IMR-90 (cell line): ENCODE results near the gene ZFAND6. TPM values are rescaled to one million over a fixed set of nuclear protein-coding genes. Genes with fewer than 3 reads are reported as not detected.

ENCODE experiments used
- ATAC-seq: fragments of 200-7000 bp; cut with Tn5 transposase; 2 replicates; pipeline ENCODE4 v1.9.1; 2020; ENCODE audit warnings: low read depth, mild to moderate bottlenecking, moderate library complexity
- BruUV-seq: library from RNA; stranded (reverse); fragments of 400-500 nt; replicated peaks from 2 replicates; lab custom pipeline; 2021; lab: Mats Ljungman, UMichigan
- CTCF ChIA-PET: fragments of 300-600 bp; formaldehyde crosslinking; extraction: SDS; loops from one replicate; lab custom pipeline; 2021; ENCODE audit warnings: antibody characterized with exemption; lab: Yijun Ruan, JAX
- POLR2A ChIA-PET: fragments of 300-600 bp; sonication (Branson Sonifier 250); formaldehyde crosslinking; loops from one replicate; lab custom pipeline; 2022; ENCODE audit warnings: antibody characterized with exemption; ENCODE audit not compliant: unreplicated experiment; lab: Charles Lee
- DNase-seq: peaks from one replicate; pipeline ENCODE4 v3.0.0; 2013
- H2AFZ ChIP-seq: replicated peaks from 2 replicates; pipeline ENCODE3; 2013; ENCODE audit warnings: low read length, mild to moderate bottlenecking; ENCODE audit not compliant: poor library complexity
- H2AK5ac ChIP-seq: 2 replicates; pipeline ENCODE4 v1.6.1; 2013; ENCODE audit warnings: low read depth, low read length, inconsistent platforms
- H2AK9ac ChIP-seq: replicated peaks from 2 replicates; pipeline ENCODE3; 2013; ENCODE audit warnings: mild to moderate bottlenecking, low read depth, low read length, moderate library complexity; ENCODE audit not compliant: poor library complexity
- H2BK120ac ChIP-seq: 2 replicates; pipeline ENCODE4 v1.6.1; 2013; ENCODE audit warnings: low read depth, low read length, inconsistent platforms
- H2BK15ac ChIP-seq: 3 replicates; pipeline ENCODE4 v1.6.1; 2013; ENCODE audit warnings: low read depth, low read length, inconsistent platforms
- H2BK20ac ChIP-seq: 2 replicates; pipeline ENCODE4 v1.6.1; 2013; ENCODE audit warnings: low read depth, mild to moderate bottlenecking, inconsistent platforms, low read length, moderate library complexity
- H2BK5ac ChIP-seq: 2 replicates; pipeline ENCODE4 v1.6.1; 2013; ENCODE audit warnings: mild to moderate bottlenecking, low read depth, low read length, inconsistent platforms; ENCODE audit not compliant: poor library complexity, severe bottlenecking
- H3K14ac ChIP-seq: replicated peaks from 2 replicates; pipeline ENCODE4 v1.6.1; 2013; ENCODE audit warnings: low read depth, low read length, inconsistent platforms
- H3K18ac ChIP-seq: 2 replicates; pipeline ENCODE4 v1.6.1; 2013; ENCODE audit warnings: low read depth, low read length, control low read depth
- H3K23ac ChIP-seq: 2 replicates; pipeline ENCODE4 v1.6.1; 2013; ENCODE audit warnings: low read depth, low read length, inconsistent platforms
- H3K27ac ChIP-seq: 2 replicates; pipeline ENCODE4 v1.5.1; 2013; ENCODE audit warnings: mild to moderate bottlenecking, control low read depth, low read length; ENCODE audit not compliant: insufficient read depth
- H3K27me3 ChIP-seq: 2 replicates; pipeline ENCODE4 v1.6.1; 2013; ENCODE audit warnings: low read length; ENCODE audit not compliant: control insufficient read depth, insufficient read depth
- H3K36me3 ChIP-seq: 2 replicates; pipeline ENCODE4 v1.6.1; 2013; ENCODE audit warnings: low read length, mixed read lengths; ENCODE audit not compliant: control insufficient read depth, insufficient read depth
- H3K4ac ChIP-seq: 2 replicates; pipeline ENCODE4 v1.6.1; 2013; ENCODE audit warnings: low read depth, low read length, inconsistent platforms
- H3K4me1 ChIP-seq: 2 replicates; pipeline ENCODE4 v1.6.1; 2013; ENCODE audit warnings: low read length, mixed read lengths; ENCODE audit not compliant: control insufficient read depth, insufficient read depth
- H3K4me2 ChIP-seq: 2 replicates; pipeline ENCODE4 v1.6.1; 2013; ENCODE audit warnings: low read depth, mild to moderate bottlenecking, control low read depth, low read length, moderate library complexity
- H3K4me3 ChIP-seq: 2 replicates; pipeline ENCODE4 v1.5.1; 2013; ENCODE audit warnings: low read depth, mild to moderate bottlenecking, control low read depth, low read length, moderate library complexity; ENCODE audit not compliant: insufficient read depth
- H3K56ac ChIP-seq: 2 replicates; pipeline ENCODE4 v1.6.1; 2013; ENCODE audit warnings: low read length, inconsistent platforms; ENCODE audit not compliant: insufficient read depth; ENCODE audit errors: extremely low read depth
- H3K79me1 ChIP-seq, 2 experiments: 2 replicates each; pipeline ENCODE4 v1.6.1; 2013; ENCODE audit warnings: low read length in 2 of 2, inconsistent platforms in 1 of 2, low read depth in 1 of 2
- H3K9ac ChIP-seq: 2 replicates; pipeline ENCODE4 v1.6.1; 2013; ENCODE audit warnings: low read depth, low read length, control low read depth
- H3K9me1 ChIP-seq: 2 replicates; pipeline ENCODE4 v1.6.1; 2013; ENCODE audit warnings: low read length, inconsistent platforms; ENCODE audit not compliant: insufficient read depth
- H3K9me3 ChIP-seq: 2 replicates; pipeline ENCODE4 v1.6.1; 2013; ENCODE audit warnings: low read length; ENCODE audit not compliant: control insufficient read depth, insufficient read depth
- H4K20me1 ChIP-seq: 2 replicates; pipeline ENCODE4 v1.6.1; 2013; ENCODE audit warnings: low read length, inconsistent platforms; ENCODE audit not compliant: insufficient read depth
- H4K5ac ChIP-seq: 2 replicates; pipeline ENCODE4 v1.6.1; 2013; ENCODE audit warnings: mild to moderate bottlenecking, low read depth, low read length, control low read depth
- H4K8ac ChIP-seq, 2 experiments: 2 replicates each; pipeline ENCODE4 v1.6.1; 2013; ENCODE audit warnings: low read depth in 2 of 2, low read length in 2 of 2, control low read depth in 1 of 2, inconsistent platforms in 1 of 2
- H4K91ac ChIP-seq: 2 replicates; pipeline ENCODE4 v1.6.1; 2013; ENCODE audit warnings: low read depth, low read length, inconsistent platforms; ENCODE audit not compliant: insufficient read depth
- BHLHE40 ChIP-seq: fragments of 150-350 bp; IDR thresholded peaks from 2 replicates; pipeline ENCODE4 v1.6.1; 2016; ENCODE audit warnings: mild to moderate bottlenecking, low read depth, low read length
- FOS ChIP-seq: fragments of 150-350 bp; IDR thresholded peaks from 2 replicates; pipeline ENCODE4 v1.6.1; 2016; ENCODE audit warnings: low read depth, low read length
- MXI1 ChIP-seq: IDR thresholded peaks from 2 replicates; pipeline ENCODE4 v1.6.1; 2012; ENCODE audit warnings: low read depth, mild to moderate bottlenecking, low read length, moderate library complexity, borderline replicate concordance
- NFE2L2 ChIP-seq: fragments of 150-350 bp; IDR thresholded peaks from 2 replicates; pipeline ENCODE4 v1.6.1; 2016; ENCODE audit warnings: low read depth, mild to moderate bottlenecking, low read length
- SMC3 ChIP-seq: fragments of 150-350 bp; IDR thresholded peaks from 2 replicates; pipeline ENCODE4 v1.6.1; 2016; ENCODE audit warnings: low read depth, mild to moderate bottlenecking, antibody characterized with exemption, low read length, moderate library complexity
- WGBS, 2 experiments: methylation state at CpG; one replicate each; pipeline versions ENCODE4 v1.1.5 to v1.1.7; 2013; ENCODE audit warnings: missing lambda C conversion rate in 2 of 2; ENCODE audit not compliant: insufficient read length in 1 of 2; ENCODE audit errors: extremely low coverage in 2 of 2; 5-methylcytosine and 5-hydroxymethylcytosine counted together
- dilution Hi-C: fragments of 300-500 bp; cut with HindIII; formaldehyde crosslinking; loops from one replicate; pipeline ENCODE4 v1.14.3; 2018; ENCODE audit warnings: low sequenced_read_pairs; ENCODE audit not compliant: unreplicated experiment
- in situ Hi-C: fragments of 300-500 bp; cut with MboI; formaldehyde crosslinking; loops from 3 replicates; pipeline ENCODE4 v1.14.3; 2019; ENCODE audit warnings: low sequenced_read_pairs, inconsistent platforms, mixed read lengths
- intact Hi-C: fragments of 100-400 bp; cut with micrococcal nuclease; formaldehyde crosslinking; loops from 2 replicates; pipeline ENCODE4 v1.10.0; 2022
- polyA plus RNA-seq, 3 experiments: library from polyadenylated mRNA; depleted of rRNA; stranded (reverse); fragments of >200 nt; gene quantifications; 2 replicates each; pipeline ENCODE4 v1.2.3, GENCODE V29; 2012; ENCODE audit warnings: low replicate concordance in 1 of 3
- total RNA-seq: library from RNA; depleted of rRNA; stranded (reverse); fragments of >200 nt; gene quantifications from 2 replicates; pipeline ENCODE4 v1.2.3, GENCODE V29; 2012
- TF ChIP-seq, protein P1 (sequence below): fragments of 150-350 bp; IDR thresholded peaks from 2 replicates; pipeline ENCODE4 v1.6.1; 2017; ENCODE audit warnings: mild to moderate bottlenecking, antibody characterized with exemption, low read length, low read depth

Gene ZFAND6
- total and polyA plus RNA-seq, 2 of the 4 experiments (the other 2 are of a cell fraction): 77.5 to 96.4 TPM

DNA sequence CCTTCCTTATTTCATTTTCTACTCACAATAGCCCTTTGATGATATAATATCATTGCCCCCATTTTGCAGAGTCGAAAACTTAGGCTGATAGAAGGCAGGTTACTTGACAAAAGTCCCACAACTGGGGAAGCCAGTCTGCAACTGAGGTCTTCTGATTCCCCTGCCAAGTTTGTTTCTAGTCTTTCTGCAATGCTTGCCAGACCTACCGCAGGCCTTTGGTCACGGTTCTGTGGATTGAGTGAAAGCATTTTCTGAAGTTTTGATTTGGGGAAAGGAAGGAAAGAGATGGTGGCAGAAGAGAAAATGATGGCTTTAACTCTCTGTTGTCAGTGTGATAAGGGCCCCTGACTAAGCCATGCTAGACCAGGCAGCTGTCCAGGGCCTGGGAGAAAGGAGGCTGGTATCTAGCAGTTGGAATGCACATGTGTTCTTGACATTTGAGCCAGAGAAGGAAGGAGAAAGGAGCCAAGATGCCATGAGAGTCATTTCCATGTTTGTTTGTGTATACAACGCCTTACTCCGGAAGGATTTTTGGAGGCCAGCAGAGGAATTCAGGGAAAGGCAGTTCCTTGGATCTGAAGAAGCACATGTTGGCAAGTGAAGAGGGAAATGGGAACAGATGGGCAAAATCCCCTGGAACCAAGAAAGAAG, 123.3 kb downstream of the ZFAND6 start:
- in situ Hi-C loops: no loop called here
- Histone ChIP-seq H3K4me1 (peaks cover 13% of the 10 kb centered on the region), H2AK9ac (no peak overlapping the region), H4K5ac (no peak overlapping the region), H3K36me3 (peaks cover 41% of the 10 kb centered on the region), H3K18ac (no peak overlapping the region), H3K23ac (no peak overlapping the region), H3K4me3 (no peak overlapping the region), H2BK15ac (0 out of 3 replicates have a peak overlapping the region, but pooled peaks have one; percentile 10), H3K4ac (no peak overlapping the region; the same call in 1 of the 2 replicates), H2AK5ac (no peak overlapping the region), H4K91ac (no peak overlapping the region), H3K79me1 (peaks cover 3 to 7% of the 10 kb centered on the region in 2 experiments), H3K4me2 (peak overlapping the region; percentile 29; the same call in 1 of the 2 replicates), H3K9me3 (no peaks in the 10 kb centered on the region), H2BK5ac (no peak overlapping the region), H2BK20ac (peak overlapping the region; percentile 38), H2BK120ac (peak overlapping the region; percentile 22; the same call in 1 of the 2 replicates), H3K27me3 (no peaks in the 10 kb centered on the region), H3K9me1 (peaks cover 36% of the 10 kb centered on the region), H3K56ac (no peak overlapping the region), H4K8ac (0 out of 4 replicates have a peak overlapping the region, but pooled peaks of 1 of the 2 experiments have one; percentile 16), H3K27ac (no peak overlapping the region), H3K9ac (no peak overlapping the region), H3K14ac (peak overlapping the region; percentile 36; the same call in 1 of the 2 replicates), H4K20me1 (no peaks in the 10 kb centered on the region), H2AFZ (no peak overlapping the region)
- BruUV-seq: no TSS peak
- ChIA-PET POLR2A (no interaction called here), CTCF (no interaction called here)
- no peak for TF ChIP-seq FOS
- TF ChIP-seq, protein P1, sequence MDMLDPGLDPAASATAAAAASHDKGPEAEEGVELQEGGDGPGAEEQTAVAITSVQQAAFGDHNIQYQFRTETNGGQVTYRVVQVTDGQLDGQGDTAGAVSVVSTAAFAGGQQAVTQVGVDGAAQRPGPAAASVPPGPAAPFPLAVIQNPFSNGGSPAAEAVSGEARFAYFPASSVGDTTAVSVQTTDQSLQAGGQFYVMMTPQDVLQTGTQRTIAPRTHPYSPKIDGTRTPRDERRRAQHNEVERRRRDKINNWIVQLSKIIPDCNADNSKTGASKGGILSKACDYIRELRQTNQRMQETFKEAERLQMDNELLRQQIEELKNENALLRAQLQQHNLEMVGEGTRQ: peak; percentile 20; the same call in 1 of the 2 replicates
- TF ChIP-seq SMC3: peak; percentile 17; the same call in 1 of the 2 replicates
- peak; percentile 47; the same call in 1 of the 2 replicates for TF ChIP-seq BHLHE40
- TF ChIP-seq MXI1: peak; percentile 99
- TF ChIP-seq NFE2L2: no peak
- WGBS, 2 experiments: 3% methylated on average over 3 of the region's 5 CpGs; no CpG with 5 or more reads in 1 of the 2 experiments
- DNase-seq (peak; percentile 89), ATAC-seq (peak; percentile 83)
- intact Hi-C loops: loop anchor here (2.0 kb wide), 1 partner anchor 596 kb away; the partner anchor contains the start of gene CEMIP
- dilution Hi-C loops: no loop called here
